ENCODE results near the gene SPDEF.

DNA sequence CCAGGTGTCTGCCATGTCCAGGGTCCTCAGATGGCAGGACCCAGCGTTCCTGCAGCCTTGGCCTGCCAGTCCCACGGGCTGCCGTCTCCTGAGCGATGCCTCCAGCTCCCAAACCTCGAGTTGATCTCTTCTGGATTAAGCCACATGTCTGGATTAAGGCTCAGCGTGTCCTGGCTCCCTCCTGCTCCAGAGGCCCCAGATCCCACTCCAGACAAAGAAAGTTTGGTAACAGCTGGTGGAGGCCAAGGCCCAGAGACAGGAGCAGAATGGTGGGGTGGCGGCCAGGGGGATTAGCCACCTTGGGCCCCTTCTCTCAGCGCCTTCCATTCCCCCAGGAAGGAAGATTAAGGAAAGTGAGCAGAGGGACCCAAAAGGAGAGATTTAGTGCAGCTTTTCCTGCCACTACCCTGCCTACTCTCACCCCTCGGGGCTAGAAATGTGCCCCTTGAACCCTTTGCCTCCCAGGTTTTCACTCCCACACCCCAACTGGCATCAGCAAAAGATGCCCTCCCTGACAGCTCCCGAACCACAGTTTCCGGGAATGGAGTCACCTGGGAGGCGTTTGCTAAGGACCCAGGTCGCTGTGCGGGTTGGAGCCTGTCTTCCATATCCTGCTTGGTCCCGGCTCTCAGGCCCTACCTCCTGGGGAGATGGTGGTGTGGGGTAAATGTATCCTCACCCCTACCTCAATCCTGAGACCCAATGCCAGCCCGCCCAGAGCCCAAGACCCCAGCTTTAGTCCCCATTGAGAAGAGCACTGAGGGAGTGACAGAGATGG is 6.9 kb downstream of the SPDEF start:
- TF ChIP-seq, protein P1, sequence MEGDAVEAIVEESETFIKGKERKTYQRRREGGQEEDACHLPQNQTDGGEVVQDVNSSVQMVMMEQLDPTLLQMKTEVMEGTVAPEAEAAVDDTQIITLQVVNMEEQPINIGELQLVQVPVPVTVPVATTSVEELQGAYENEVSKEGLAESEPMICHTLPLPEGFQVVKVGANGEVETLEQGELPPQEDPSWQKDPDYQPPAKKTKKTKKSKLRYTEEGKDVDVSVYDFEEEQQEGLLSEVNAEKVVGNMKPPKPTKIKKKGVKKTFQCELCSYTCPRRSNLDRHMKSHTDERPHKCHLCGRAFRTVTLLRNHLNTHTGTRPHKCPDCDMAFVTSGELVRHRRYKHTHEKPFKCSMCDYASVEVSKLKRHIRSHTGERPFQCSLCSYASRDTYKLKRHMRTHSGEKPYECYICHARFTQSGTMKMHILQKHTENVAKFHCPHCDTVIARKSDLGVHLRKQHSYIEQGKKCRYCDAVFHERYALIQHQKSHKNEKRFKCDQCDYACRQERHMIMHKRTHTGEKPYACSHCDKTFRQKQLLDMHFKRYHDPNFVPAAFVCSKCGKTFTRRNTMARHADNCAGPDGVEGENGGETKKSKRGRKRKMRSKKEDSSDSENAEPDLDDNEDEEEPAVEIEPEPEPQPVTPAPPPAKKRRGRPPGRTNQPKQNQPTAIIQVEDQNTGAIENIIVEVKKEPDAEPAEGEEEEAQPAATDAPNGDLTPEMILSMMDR (optimal IDR thresholded peaks at IDR 0.05 in 1 of 3, IDR thresholded peaks at IDR 0.05 in 1 of 3, conservative IDR thresholded peaks at IDR 0.05 in 1 of 3; ENCODE audit: extremely low read depth in 1 of 3, insufficient read depth in 2 of 3, low read length in 3 of 3) = no peak
- TF ChIP-seq EZH2 (IDR thresholded peaks at IDR 0.05; ENCODE audit: low read length) = no peak
